Measurements from ENCODE around the gene PID1.

DNA sequence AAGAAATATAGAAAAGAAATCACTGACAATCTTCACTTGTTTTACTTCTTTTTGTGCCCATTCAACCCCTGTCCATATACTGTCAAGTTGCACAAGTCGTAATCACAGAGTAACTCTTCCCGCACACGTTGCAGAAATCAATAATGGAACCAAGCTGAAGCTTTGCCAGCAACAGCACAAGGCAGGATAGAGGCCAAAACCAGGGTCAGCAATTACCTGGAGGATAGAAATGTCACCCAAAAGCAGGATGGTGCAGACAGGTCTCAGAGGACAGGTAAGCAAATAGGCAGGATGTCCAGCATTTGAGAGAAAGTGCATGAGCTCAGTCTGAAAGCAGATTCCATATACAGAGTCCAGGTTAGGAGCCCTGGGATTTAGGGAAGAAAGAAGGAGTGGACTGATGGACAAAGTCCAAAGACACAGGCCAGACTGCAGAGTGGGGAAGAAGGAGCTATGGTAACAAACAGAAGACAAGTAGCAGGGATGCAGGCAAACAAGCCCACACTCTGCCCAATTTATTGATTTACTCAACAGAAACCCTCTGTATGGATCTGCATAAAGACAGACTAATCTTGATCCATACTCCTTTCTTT is 52.7 kb downstream of the PID1 start:
- TF ChIP-seq, protein P1, sequence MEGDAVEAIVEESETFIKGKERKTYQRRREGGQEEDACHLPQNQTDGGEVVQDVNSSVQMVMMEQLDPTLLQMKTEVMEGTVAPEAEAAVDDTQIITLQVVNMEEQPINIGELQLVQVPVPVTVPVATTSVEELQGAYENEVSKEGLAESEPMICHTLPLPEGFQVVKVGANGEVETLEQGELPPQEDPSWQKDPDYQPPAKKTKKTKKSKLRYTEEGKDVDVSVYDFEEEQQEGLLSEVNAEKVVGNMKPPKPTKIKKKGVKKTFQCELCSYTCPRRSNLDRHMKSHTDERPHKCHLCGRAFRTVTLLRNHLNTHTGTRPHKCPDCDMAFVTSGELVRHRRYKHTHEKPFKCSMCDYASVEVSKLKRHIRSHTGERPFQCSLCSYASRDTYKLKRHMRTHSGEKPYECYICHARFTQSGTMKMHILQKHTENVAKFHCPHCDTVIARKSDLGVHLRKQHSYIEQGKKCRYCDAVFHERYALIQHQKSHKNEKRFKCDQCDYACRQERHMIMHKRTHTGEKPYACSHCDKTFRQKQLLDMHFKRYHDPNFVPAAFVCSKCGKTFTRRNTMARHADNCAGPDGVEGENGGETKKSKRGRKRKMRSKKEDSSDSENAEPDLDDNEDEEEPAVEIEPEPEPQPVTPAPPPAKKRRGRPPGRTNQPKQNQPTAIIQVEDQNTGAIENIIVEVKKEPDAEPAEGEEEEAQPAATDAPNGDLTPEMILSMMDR (IDR thresholded peaks at IDR 0.05), result no peak
- TF ChIP-seq POLR2A (IDR thresholded peaks at IDR 0.05), result no peak
